HepG2 (cell line): ENCODE measurements around the gene KRT13. TPM values are rescaled to one million over a fixed set of nuclear protein-coding genes. Genes with fewer than 3 reads are reported as not detected.

ENCODE experiments used
- ASH2L ChIP-seq: fragments of 300-600, 200-600 bp; sonication (generic); IDR thresholded peaks from 2 replicates; pipeline ENCODE4 v1.7.0; 2017; ENCODE audit warnings: low read depth, mild to moderate bottlenecking, moderate library complexity, mixed read lengths, low read length; ENCODE audit not compliant: insufficient read length
- MTF2 ChIP-seq: sonication (generic); formaldehyde crosslinking; IDR thresholded peaks from 2 replicates; pipeline ENCODE4 v1.5.0; 2020; ENCODE audit warnings: missing genetic modification reagents, borderline replicate concordance
- ZFP90 ChIP-seq: sonication (generic); formaldehyde crosslinking; IDR thresholded peaks from 2 replicates; pipeline ENCODE4 v1.8.0; 2022; ENCODE audit warnings: missing genetic modification reagents, mild to moderate bottlenecking, inconsistent platforms, borderline replicate concordance
- ZNF574 ChIP-seq: sonication (generic); formaldehyde crosslinking; IDR thresholded peaks from 2 replicates; pipeline ENCODE4 v1.4.0; 2020; ENCODE audit warnings: missing genetic modification reagents
- ZNF704 ChIP-seq: sonication (generic); formaldehyde crosslinking; IDR thresholded peaks from 2 replicates; pipeline ENCODE4 v1.8.1; 2023; ENCODE audit warnings: mild to moderate bottlenecking, inconsistent platforms, moderate library complexity, missing genetic modification reagents, borderline replicate concordance
- ZNF770 ChIP-seq: sonication (generic); formaldehyde crosslinking; IDR thresholded peaks from 2 replicates; pipeline ENCODE4 v1.5.0; 2020; ENCODE audit warnings: mild to moderate bottlenecking, missing genetic modification reagents
- ZSCAN25 ChIP-seq: sonication (generic); formaldehyde crosslinking; IDR thresholded peaks from 2 replicates; pipeline ENCODE4 v1.8.0; 2022; ENCODE audit warnings: mild to moderate bottlenecking, missing genetic modification reagents
- polyA plus RNA-seq, 8 experiments: library from polyadenylated mRNA; depleted of rRNA in 3 of 8; stranded (reverse) in 7 of 8; unstranded in 1 of 8; fragments of >200 nt; fragmentation: Illumina TruSeq in 4 of 8; extraction: Trizol in 4 of 8; gene quantifications; 2 replicates each; pipeline versions ENCODE4 v1.2.1 to v1.2.3, GENCODE V29; 2011 to 2016; ENCODE audit warnings: low read depth in 4 of 8, missing spikeins in 1 of 8, mixed read lengths in 1 of 8; ENCODE audit not compliant: insufficient read depth in 1 of 8
- total RNA-seq, 5 experiments: library from RNA; depleted of rRNA; stranded (reverse); fragments of >200 nt; fragmentation: Illumina TruSeq; extraction: Trizol; gene quantifications; 2 replicates each; pipeline ENCODE4 v1.2.3, GENCODE V29; 2016; ENCODE audit warnings: low read depth in 1 of 5

Gene KRT13
- total and polyA plus RNA-seq, 2 of the 13 experiments (the other 11 are each of a cell fraction or from before 2014, with no cell fraction given): not detected

- TF ChIP-seq ZSCAN25 (CRISPR knock-in tag): no peak
- TF ChIP-seq ZNF574 (CRISPR knock-in tag): no peak
- no peak for TF ChIP-seq MTF2
- TF ChIP-seq ZNF704: no peak
- no peak for TF ChIP-seq ZFP90 (CRISPR knock-in tag)
- TF ChIP-seq ZNF770 (CRISPR knock-in tag): no peak
- no peak for TF ChIP-seq ASH2L
- TF ChIP-seq, all 625 proteins: peak for 0
Observed at GRCh38 chr17:41507315-41507880, 2.0 kb upstream of the KRT13 start (continued).
